ENCODE data around the gene UPF2. TPM values are rescaled to one million over a fixed set of nuclear protein-coding genes. Genes with fewer than 3 reads are reported as not detected.

Gene UPF2
- total and polyA plus RNA-seq, 4 donors = 6.6 to 19.6 (median 16.4) TPM

- no peak for TF ChIP-seq REST (IDR thresholded peaks at IDR 0.05)
Measured at GRCh38 chr10:12036073-12036655, 6.4 kb downstream of the UPF2 start (continued).

- H3K9me3 ChIP-seq (ENCODE audit: control insufficient read depth in 4 of 4, low read length in 3 of 4) = no peaks in the 10 kb centered on the region
- TF ChIP-seq ATF3 (IDR thresholded peaks at IDR 0.05) (no peak), RXRA (IDR thresholded peaks at IDR 0.05) (no peak), RAD21 (IDR thresholded peaks at IDR 0.05) (no peak), JUND (IDR thresholded peaks at IDR 0.05) (no peak), EGR1 (IDR thresholded peaks at IDR 0.05; ENCODE audit: low read depth in 2 of 2) (no peak), SP1 (IDR thresholded peaks at IDR 0.05) (no peak), REST (IDR thresholded peaks at IDR 0.05) (no peak), CTCF (IDR thresholded peaks at IDR 0.05; ENCODE audit: low read depth, low read length, missing input control) (no peak), YY1 (IDR thresholded peaks at IDR 0.05) (no peak), HNF4G (IDR thresholded peaks at IDR 0.05) (no peak), NR2F2 (IDR thresholded peaks at IDR 0.05) (no peak)
- no peak overlapping the region for H3K9ac ChIP-seq (ENCODE audit: low read depth in 1 of 2, low read length in 2 of 2)
- H3K27me3 ChIP-seq (ENCODE audit: control insufficient read depth in 4 of 4, insufficient read depth in 4 of 4, low read length in 3 of 4) = no peaks in the 10 kb centered on the region
- 97% methylated on average over 4 of the region's 4 CpGs for WGBS
- peaks cover 6 to 23% (median 20%) of the 10 kb centered on the region in 4 donors for H3K36me3 ChIP-seq (ENCODE audit: control insufficient read depth in 4 of 4, insufficient read depth in 3 of 4, low read depth in 1 of 4, low read length in 3 of 4)
- H3K4me3 ChIP-seq (ENCODE audit: low read depth in 1 of 3, low read length in 3 of 3) = no peak overlapping the region
- H3K27ac ChIP-seq (ENCODE audit: low read depth in 1 of 2, low read length in 2 of 2) = no peak overlapping the region
- no peak for DNase-seq (ENCODE audit: low spot score)
- peaks cover 0 to 3% (median 0%) of the 10 kb centered on the region in 4 donors for H3K4me1 ChIP-seq (ENCODE audit: control insufficient read depth in 4 of 4, insufficient read depth in 4 of 4, low read length in 3 of 4)
Measured at GRCh38 chr10:12031404-12031803, 11.2 kb downstream of the UPF2 start.
